ENCODE measurements around the gene GLP2R.

- no peak for TF ChIP-seq CTCF (IDR thresholded peaks at IDR 0.05)
- TF ChIP-seq POLR2A (IDR thresholded peaks at IDR 0.05) = no peak
Measured at GRCh38 chr17:9811086-9811485, 14.6 kb upstream of the GLP2R start.

Measured in heart left ventricle (tissue), 13 donors.